H1 (cell line): ENCODE data around the gene KIF5A. TPM values are rescaled to one million over a fixed set of nuclear protein-coding genes. Genes with fewer than 3 reads are reported as not detected.

Experiments used
- CTCF ChIA-PET: fragments of 300-600 bp; sonication (Branson Sonifier 250); formaldehyde crosslinking; loops from one replicate; lab custom pipeline; 2021; ENCODE audit not compliant: partially characterized antibody; lab: Charles Lee
- POLR2A ChIA-PET: fragments of 300-600 bp; sonication (Branson Sonifier 250); formaldehyde crosslinking; loops from one replicate; lab custom pipeline; 2021; ENCODE audit warnings: inconsistent platforms; ENCODE audit not compliant: partially characterized antibody; lab: Charles Lee
- DNase-seq, 2 experiments: peaks; one replicate each; pipeline versions ENCODE4 v3.0.0 to v3.0.0-alpha.2; 2010 to 2022; ENCODE audit warnings: low spot score in 2 of 2, low read depth in 1 of 2, mixed read lengths in 1 of 2
- FAIRE-seq: peaks from 2 replicates; lab custom pipeline; 2011; peaks lifted over from hg19 to GRCh38; lab: Jason Lieb, UNC
- H2AFZ ChIP-seq: 2 replicates; pipeline ENCODE4 v1.8.1; 2012; ENCODE audit warnings: low read length, inconsistent platforms
- H2AK5ac ChIP-seq: 2 replicates; pipeline ENCODE4 v1.6.1; 2013; ENCODE audit warnings: low read depth, low read length
- H2BK120ac ChIP-seq: replicated peaks from 2 replicates; pipeline ENCODE3; 2013; ENCODE audit warnings: low read depth, low read length, inconsistent platforms
- H2BK12ac ChIP-seq: 2 replicates; pipeline ENCODE4 v1.6.1; 2013; ENCODE audit warnings: low read depth, low read length
- H2BK15ac ChIP-seq: 2 replicates; pipeline ENCODE4 v1.6.1; 2013; ENCODE audit warnings: low read length
- H2BK20ac ChIP-seq: 2 replicates; pipeline ENCODE4 v1.6.1; 2013; ENCODE audit warnings: low read length
- H2BK5ac ChIP-seq: 2 replicates; pipeline ENCODE4 v1.6.1; 2013; ENCODE audit warnings: low read depth, low read length
- H3K14ac ChIP-seq: 2 replicates; pipeline ENCODE4 v1.6.1; 2013; ENCODE audit warnings: inconsistent platforms; ENCODE audit not compliant: insufficient read length
- H3K18ac ChIP-seq: 2 replicates; pipeline ENCODE4 v1.6.1; 2013; ENCODE audit warnings: low read length; ENCODE audit errors: extremely low read depth
- H3K23ac ChIP-seq: 2 replicates; pipeline ENCODE4 v1.6.1; 2013; ENCODE audit warnings: inconsistent platforms; ENCODE audit not compliant: insufficient read length
- H3K23me2 ChIP-seq: 2 replicates; pipeline ENCODE4 v1.6.1; 2013; ENCODE audit warnings: low read depth, low read length
- H3K27ac ChIP-seq: 2 replicates; pipeline ENCODE4 v1.6.1; 2011; ENCODE audit warnings: low read depth, low read length, inconsistent platforms
- H3K27me3 ChIP-seq, 4 experiments: replicated peaks in 1 of 4; 1 replicate in 1 of 4; 2 replicates in 3 of 4; pipeline versions ENCODE4 v1.6.1 to v1.8.1; 2011 to 2013; ENCODE audit warnings: low read length in 3 of 4, mild to moderate bottlenecking in 3 of 4, inconsistent platforms in 2 of 4, mixed read lengths in 2 of 4, moderate library complexity in 1 of 4; ENCODE audit not compliant: control insufficient read depth in 3 of 4, insufficient read depth in 3 of 4; ENCODE audit errors: extremely low read depth in 1 of 4
- H3K36me3 ChIP-seq, 4 experiments: 2 replicates each; pipeline versions ENCODE4 v1.6.1 to v1.8.1; 2011 to 2013; ENCODE audit warnings: mild to moderate bottlenecking in 4 of 4, low read length in 3 of 4, moderate library complexity in 2 of 4, control low read depth in 1 of 4, inconsistent platforms in 1 of 4; ENCODE audit not compliant: insufficient read depth in 4 of 4, control insufficient read depth in 2 of 4
- H3K4ac ChIP-seq: replicated peaks from 2 replicates; pipeline ENCODE3; 2013; ENCODE audit warnings: low read length, low read depth, mixed read lengths, inconsistent platforms; ENCODE audit not compliant: insufficient read length
- H3K4me1 ChIP-seq, 4 experiments: replicated peaks in 1 of 4; 1 replicate in 1 of 4; 2 replicates in 3 of 4; pipeline versions ENCODE4 v1.6.1 to v1.8.1; 2011 to 2013; ENCODE audit warnings: low read length in 3 of 4, inconsistent platforms in 2 of 4, mixed read lengths in 1 of 4; ENCODE audit not compliant: insufficient read depth in 4 of 4, control insufficient read depth in 3 of 4
- H3K4me2 ChIP-seq, 2 experiments: 2 replicates each; pipeline versions ENCODE4 v1.6.1 to v1.8.1; 2011 to 2013; ENCODE audit warnings: low read depth in 2 of 2, low read length in 2 of 2, control low read depth in 1 of 2, inconsistent platforms in 1 of 2, mild to moderate bottlenecking in 1 of 2; ENCODE audit not compliant: insufficient read depth in 1 of 2
- H3K4me3 ChIP-seq, 4 experiments: fragments of 200-600, 300-600 bp in 1 of 4; sonication (generic), shearing (Covaris generic), sonication (Bioruptor Twin) in 1 of 4; 2 replicates each; pipeline versions ENCODE4 v1.5.1 to v1.8.1; 2011 to 2016; ENCODE audit warnings: low read length in 4 of 4, low read depth in 3 of 4, control low read depth in 2 of 4, inconsistent platforms in 2 of 4, mild to moderate bottlenecking in 2 of 4, mixed read lengths in 1 of 4, moderate library complexity in 1 of 4; ENCODE audit not compliant: insufficient read depth in 2 of 4; ENCODE audit errors: extremely low read depth in 1 of 4
- H3K56ac ChIP-seq: replicated peaks from 2 replicates; pipeline ENCODE3; 2013; ENCODE audit warnings: low read depth, mild to moderate bottlenecking, mixed read lengths, low read length, inconsistent platforms; ENCODE audit not compliant: insufficient read length
- H3K79me1 ChIP-seq: 2 replicates; pipeline ENCODE4 v1.6.1; 2013; ENCODE audit warnings: low read depth, low read length, control low read depth
- H3K79me2 ChIP-seq, 2 experiments: 2 replicates each; pipeline versions ENCODE4 v1.6.1 to v1.8.1; 2012 to 2013; ENCODE audit warnings: low read length in 2 of 2, mild to moderate bottlenecking in 2 of 2, inconsistent platforms in 1 of 2; ENCODE audit not compliant: insufficient read depth in 2 of 2, control insufficient read depth in 1 of 2
- H3K9ac ChIP-seq, 4 experiments: replicated peaks in 1 of 4; 1 replicate in 1 of 4; 2 replicates in 3 of 4; pipeline versions ENCODE4 v1.6.1 to v1.8.1; 2011 to 2013; ENCODE audit warnings: low read depth in 3 of 4, low read length in 3 of 4, control low read depth in 2 of 4, mild to moderate bottlenecking in 2 of 4, moderate library complexity in 2 of 4, inconsistent platforms in 1 of 4; ENCODE audit errors: extremely low read depth in 1 of 4
- H3K9me3 ChIP-seq, 2 experiments: 2 replicates each; pipeline versions ENCODE4 v1.6.1 to v1.8.1; 2012 to 2013; ENCODE audit warnings: mild to moderate bottlenecking in 2 of 2, moderate library complexity in 2 of 2, control low read depth in 1 of 2, inconsistent platforms in 1 of 2, low read depth in 1 of 2, low read length in 1 of 2, mixed read lengths in 1 of 2; ENCODE audit not compliant: insufficient read depth in 2 of 2
- H4K20me1 ChIP-seq, 2 experiments: replicated peaks in 1 of 2; 2 replicates each; pipeline versions ENCODE3 to v1.8.1; 2011 to 2013; ENCODE audit warnings: inconsistent platforms in 2 of 2, low read length in 2 of 2, mild to moderate bottlenecking in 1 of 2; ENCODE audit not compliant: insufficient read depth in 2 of 2, control insufficient read depth in 1 of 2
- H4K5ac ChIP-seq: 2 replicates; pipeline ENCODE4 v1.6.1; 2013; ENCODE audit warnings: low read length, low read depth, mixed read lengths, inconsistent platforms; ENCODE audit not compliant: insufficient read length
- H4K8ac ChIP-seq: 2 replicates; pipeline ENCODE4 v1.8.0; 2013; ENCODE audit warnings: mild to moderate bottlenecking, moderate library complexity, low read length, inconsistent platforms; ENCODE audit not compliant: insufficient read depth; ENCODE audit errors: extremely low read depth
- H4K91ac ChIP-seq: replicated peaks from 2 replicates; pipeline ENCODE3; 2013; ENCODE audit warnings: low read length, mixed read lengths, inconsistent platforms; ENCODE audit not compliant: insufficient read length
- BRCA1 ChIP-seq: IDR thresholded peaks from 2 replicates; pipeline ENCODE4 v1.6.1; 2012; ENCODE audit warnings: low read depth, low read length, improper control_type of control experiment
- E2F6 ChIP-seq: IDR thresholded peaks from 2 replicates; pipeline ENCODE4 v1.6.1; 2012; ENCODE audit warnings: inconsistent platforms
- POLR2AphosphoS5 ChIP-seq: IDR thresholded peaks from 2 replicates; pipeline ENCODE4 v1.6.1; 2011; ENCODE audit warnings: low read depth, low read length
- TEAD4 ChIP-seq: IDR thresholded peaks from 2 replicates; pipeline ENCODE4 v1.6.1; 2012; ENCODE audit warnings: low read depth, low read length, inconsistent platforms, mixed read lengths
- WGBS, 2 experiments: shearing (Covaris generic) in 1 of 2; methylation state at CpG; one replicate each; pipeline versions ENCODE4 v1.1.6 to v1.1.7; 2013 to 2015; ENCODE audit warnings: low lambda C conversion rate in 2 of 2, mixed read lengths in 2 of 2, inconsistent platforms in 1 of 2, low coverage in 1 of 2, missing lambda C conversion rate in 1 of 2; ENCODE audit not compliant: insufficient replicate concordance in 2 of 2, insufficient coverage in 1 of 2, insufficient read length in 1 of 2; ENCODE audit errors: extremely low coverage in 1 of 2, missing lambda C conversion rate in 1 of 2; 5-methylcytosine and 5-hydroxymethylcytosine counted together
- polyA plus RNA-seq, 7 experiments: library from polyadenylated mRNA; depleted of rRNA in 3 of 7; stranded (reverse) in 5 of 7; unstranded in 2 of 7; fragments of >200 nt in 5 of 7; fragments of 200-250 nt in 2 of 7; gene quantifications; 1 replicate in 5 of 7; 2 replicates in 1 of 7; 4 replicates in 1 of 7; pipeline versions ENCODE4 v1.2.1 to v1.2.3, GENCODE V29; 2011 to 2013; ENCODE audit warnings: missing spikeins in 2 of 7, mixed read lengths in 2 of 7
- total RNA-seq: library from RNA; stranded (reverse); fragmentation: NEBNext Ultra II Directional; extraction: Animal tissue kit (Norgen Biotek cat#: 25700); gene quantifications from 2 replicates; pipeline ENCODE4 v1.2.1, GENCODE V29; 2021

KIF5A gene
- total and polyA plus RNA-seq, 2 of the 8 experiments (the other 6 are each of a cell fraction or from before 2014, with no cell fraction given): 10.7 to 21.9 TPM

- no peak overlapping the region for H3K4me2 ChIP-seq
- TF ChIP-seq TEAD4 (no peak), POLR2AphosphoS5 (no peak), BRCA1 (no peak), E2F6 (no peak)
- TF ChIP-seq, all 59 proteins: peak for 0
- Histone ChIP-seq H4K91ac (no peak overlapping the region), H3K23me2 (peaks cover 6% of the 10 kb centered on the region; the same call in 1 of the 2 replicates), H2BK120ac (no peak overlapping the region), H2AK5ac (no peak overlapping the region), H3K79me2 (no peaks in the 10 kb centered on the region), H3K14ac (no peak overlapping the region), H3K9ac (no peak overlapping the region), H3K36me3 (no peaks in the 10 kb centered on the region; a peak in 1 of 8 replicates), H3K18ac (no peak overlapping the region), H3K56ac (no peak overlapping the region), H3K4me1 (peaks cover 0 to 30% (median 21%) of the 10 kb centered on the region in 4 experiments; a peak in 6 of 7 replicates), H4K8ac (no peak overlapping the region), H2BK5ac (no peak overlapping the region), H2BK20ac (no peak overlapping the region), H4K20me1 (peaks cover 0 to 28% of the 10 kb centered on the region in 2 experiments), H3K79me1 (0 out of 2 replicates have a peak, but pooled peaks cover 2% of the 10 kb centered on the region), H2BK15ac (no peak overlapping the region), H3K4me3 (no peak overlapping the region), H3K27me3 (peaks cover 93 to 100% (median 99%) of the 10 kb centered on the region in 4 experiments), H3K4ac (no peak overlapping the region), H2BK12ac (0 out of 2 replicates have a peak overlapping the region, but pooled peaks have one; percentile 5), H3K23ac (no peak overlapping the region), H4K5ac (no peak overlapping the region), H3K9me3 (no peaks in the 10 kb centered on the region; a peak in 1 of 4 replicates), H3K27ac (no peak overlapping the region), H2AFZ (no peak overlapping the region)
- 85% methylated on average over 8 of the region's 8 CpGs; no CpG with 5 or more reads in 1 of the 2 experiments for WGBS, 2 experiments
- no peak for FAIRE-seq
- POLR2A ChIA-PET: interaction anchor here (0.7 to 2.1 kb wide), 7 partner anchors 15 to 120 kb away, joined by 3 to 6 read pairs (median 3); partner anchors contain the start of genes DDIT3, DTX3, PIP4K2C and TSPAN31
- CTCF ChIA-PET: interaction anchor here (0.6 to 10.7 kb wide), 11 partner anchors 12 to 1050 kb away, joined by 3 to 201 read pairs (median 4); partner anchors contain the start of genes ARHGEF25, DTX3 and PIP4K2C
- no peak for DNase-seq
Measured at GRCh38 chr12:57624441-57625220, 74.8 kb downstream of the KIF5A start.
